ENCODE results near the gene FN3KRP. TPM values are rescaled to one million over a fixed set of nuclear protein-coding genes. Genes with fewer than 3 reads are reported as not detected.

The FN3KRP gene
- total RNA-seq, 4 donors from 2014 or later = 6.4 to 18.8 (median 12.3) TPM

- TF ChIP-seq CTCF (IDR thresholded peaks at IDR 0.05) = no peak
- ATAC-seq (ENCODE audit: low FRiP score) (no peak), DNase-seq (ENCODE audit: low spot score) (no peak)
These were observed 33.9 kb downstream of the FN3KRP start for GRCh38 chr17:82750241-82750908.

GRCh38 chr17:82751171-82751570 lies 34.7 kb downstream of the FN3KRP start:
- DNase-seq (ENCODE audit: low spot score) (no peak), ATAC-seq (ENCODE audit: low FRiP score) (peak; percentile 43)
- no peak for TF ChIP-seq CTCF (IDR thresholded peaks at IDR 0.05)

GRCh38 chr17:82751571-82752370 lies 35.3 kb downstream of the FN3KRP start, which contains the start of gene TBCD:
Gene TBCD (plus strand): TSS chr17:82752065. CDS start chr17:82752194, 129 bp downstream.
- TF ChIP-seq CTCF (IDR thresholded peaks at IDR 0.05) = no peak
- peak; percentile 55 for DNase-seq (ENCODE audit: low spot score)
- peak; percentile 83 for ATAC-seq (ENCODE audit: low FRiP score)

- ATAC-seq (ENCODE audit: low FRiP score) (peak; percentile 29), DNase-seq (ENCODE audit: low spot score) (no peak)
- TF ChIP-seq CTCF (IDR thresholded peaks at IDR 0.05) = no peak
These were observed 36.1 kb downstream of the FN3KRP start for GRCh38 chr17:82752371-82753200.

- ATAC-seq (ENCODE audit: low FRiP score) = no peak
- DNase-seq (ENCODE audit: low spot score) = no peak
- TF ChIP-seq CTCF (IDR thresholded peaks at IDR 0.05) = no peak
These were observed 36.6 kb downstream of the FN3KRP start for GRCh38 chr17:82753201-82753464.

- ATAC-seq (ENCODE audit: low FRiP score) (peak; percentile 45), DNase-seq (ENCODE audit: low spot score) (no peak)
- no peak for TF ChIP-seq CTCF (IDR thresholded peaks at IDR 0.05)
These were observed 38.0 kb downstream of the FN3KRP start for GRCh38 chr17:82754297-82755208.

All from omental fat pad (tissue), 4 donors.